Measurements from ENCODE around the gene NPC1.

Gene NPC1

DNA sequence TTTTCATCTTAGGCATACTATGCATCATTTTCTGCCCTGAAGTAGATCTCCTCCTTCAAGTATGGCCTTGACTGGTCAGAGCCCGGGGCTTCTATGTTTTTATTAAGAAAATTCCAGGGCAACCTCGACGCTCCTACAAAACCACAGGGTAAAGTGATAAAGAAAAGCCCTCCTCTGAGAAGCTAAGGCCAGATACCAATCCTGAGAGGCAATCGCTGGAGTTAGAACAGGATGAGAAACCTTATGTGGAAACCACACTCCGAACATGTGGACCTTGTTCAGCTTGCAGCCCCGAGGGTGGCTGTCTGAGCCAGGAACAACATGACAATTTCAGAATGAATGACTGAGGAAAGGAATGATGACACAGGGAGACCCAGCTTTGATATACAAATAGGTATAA lies 47.4 kb downstream of the NPC1 start:
- TF ChIP-seq, protein P1, sequence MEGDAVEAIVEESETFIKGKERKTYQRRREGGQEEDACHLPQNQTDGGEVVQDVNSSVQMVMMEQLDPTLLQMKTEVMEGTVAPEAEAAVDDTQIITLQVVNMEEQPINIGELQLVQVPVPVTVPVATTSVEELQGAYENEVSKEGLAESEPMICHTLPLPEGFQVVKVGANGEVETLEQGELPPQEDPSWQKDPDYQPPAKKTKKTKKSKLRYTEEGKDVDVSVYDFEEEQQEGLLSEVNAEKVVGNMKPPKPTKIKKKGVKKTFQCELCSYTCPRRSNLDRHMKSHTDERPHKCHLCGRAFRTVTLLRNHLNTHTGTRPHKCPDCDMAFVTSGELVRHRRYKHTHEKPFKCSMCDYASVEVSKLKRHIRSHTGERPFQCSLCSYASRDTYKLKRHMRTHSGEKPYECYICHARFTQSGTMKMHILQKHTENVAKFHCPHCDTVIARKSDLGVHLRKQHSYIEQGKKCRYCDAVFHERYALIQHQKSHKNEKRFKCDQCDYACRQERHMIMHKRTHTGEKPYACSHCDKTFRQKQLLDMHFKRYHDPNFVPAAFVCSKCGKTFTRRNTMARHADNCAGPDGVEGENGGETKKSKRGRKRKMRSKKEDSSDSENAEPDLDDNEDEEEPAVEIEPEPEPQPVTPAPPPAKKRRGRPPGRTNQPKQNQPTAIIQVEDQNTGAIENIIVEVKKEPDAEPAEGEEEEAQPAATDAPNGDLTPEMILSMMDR (IDR thresholded peaks at IDR 0.05; ENCODE audit: low read depth, low read length, poor library complexity, severe bottlenecking): no peak
- no peak for TF ChIP-seq EZH2phosphoT487 (IDR thresholded peaks at IDR 0.05; ENCODE audit: borderline replicate concordance, low read length)
- Histone ChIP-seq H3K9me3 (ENCODE audit: control insufficient read depth, insufficient read depth, low read length) (no peaks in the 10 kb centered on the region), H3K27ac (ENCODE audit: low read depth, low read length) (no peak overlapping the region), H3K4me2 (ENCODE audit: low read length) (no peak overlapping the region), H3K4me1 (ENCODE audit: control insufficient read depth, low read length) (no peaks in the 10 kb centered on the region), H3F3A (ENCODE audit: control insufficient read depth, insufficient read depth) (no peaks in the 10 kb centered on the region), H3K36me3 (ENCODE audit: control insufficient read depth, low read length) (peaks cover 90% of the 10 kb centered on the region), H3K4me3 (ENCODE audit: low read length) (no peak overlapping the region), H3K27me3 (ENCODE audit: control insufficient read depth, low read length) (no peaks in the 10 kb centered on the region), H3K9me2 (replicated peaks; ENCODE audit: control insufficient read depth, low read length) (no peaks in the 10 kb centered on the region), H3K79me2 (ENCODE audit: control insufficient read depth, low read length) (no peaks in the 10 kb centered on the region), H4K20me1 (ENCODE audit: control insufficient read depth, insufficient read depth, low read depth, low read length) (no peaks in the 10 kb centered on the region)

DNA sequence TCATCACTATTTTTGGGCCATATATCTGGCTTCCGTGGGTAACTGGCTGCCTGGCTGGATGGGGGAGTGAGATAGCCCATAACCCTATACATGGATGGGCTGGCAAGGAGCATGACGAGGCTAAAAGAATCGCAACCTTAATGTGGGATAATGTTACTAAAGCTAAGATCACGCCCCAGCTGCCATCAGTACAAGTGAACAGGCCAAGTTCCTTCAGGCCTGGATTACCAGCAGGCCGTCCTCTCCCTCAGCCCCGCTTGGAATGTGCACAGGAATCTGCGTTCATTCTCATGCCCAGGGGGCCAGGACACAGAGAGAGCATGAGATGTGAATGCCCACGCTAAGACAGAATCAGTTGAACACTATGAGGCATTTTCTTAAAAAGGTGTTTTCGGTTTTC lies 48.3 kb downstream of the NPC1 start:
- no peak overlapping the region for H3K4me2 ChIP-seq (ENCODE audit: low read length)
- H3K9me3 ChIP-seq (ENCODE audit: control insufficient read depth, insufficient read depth, low read length): no peaks in the 10 kb centered on the region
- no peak overlapping the region for H3K4me3 ChIP-seq (ENCODE audit: low read length)
- no peaks in the 10 kb centered on the region for H3K4me1 ChIP-seq (ENCODE audit: control insufficient read depth, low read length)
- H3K9me2 ChIP-seq (replicated peaks; ENCODE audit: control insufficient read depth, low read length): no peaks in the 10 kb centered on the region
- H3K27ac ChIP-seq (ENCODE audit: low read depth, low read length): no peak overlapping the region
- H3F3A ChIP-seq (ENCODE audit: control insufficient read depth, insufficient read depth): no peaks in the 10 kb centered on the region; the same call in 1 of the 2 replicates
- no peaks in the 10 kb centered on the region for H4K20me1 ChIP-seq (ENCODE audit: control insufficient read depth, insufficient read depth, low read depth, low read length)
- peaks cover 93% of the 10 kb centered on the region for H3K36me3 ChIP-seq (ENCODE audit: control insufficient read depth, low read length)
- H3K27me3 ChIP-seq (ENCODE audit: control insufficient read depth, low read length): no peaks in the 10 kb centered on the region
- TF ChIP-seq EZH2phosphoT487 (IDR thresholded peaks at IDR 0.05; ENCODE audit: borderline replicate concordance, low read length): no peak
- TF ChIP-seq, protein P1 (IDR thresholded peaks at IDR 0.05; ENCODE audit: low read depth, low read length, poor library complexity, severe bottlenecking): no peak
- no peaks in the 10 kb centered on the region for H3K79me2 ChIP-seq (ENCODE audit: control insufficient read depth, low read length)

DNA sequence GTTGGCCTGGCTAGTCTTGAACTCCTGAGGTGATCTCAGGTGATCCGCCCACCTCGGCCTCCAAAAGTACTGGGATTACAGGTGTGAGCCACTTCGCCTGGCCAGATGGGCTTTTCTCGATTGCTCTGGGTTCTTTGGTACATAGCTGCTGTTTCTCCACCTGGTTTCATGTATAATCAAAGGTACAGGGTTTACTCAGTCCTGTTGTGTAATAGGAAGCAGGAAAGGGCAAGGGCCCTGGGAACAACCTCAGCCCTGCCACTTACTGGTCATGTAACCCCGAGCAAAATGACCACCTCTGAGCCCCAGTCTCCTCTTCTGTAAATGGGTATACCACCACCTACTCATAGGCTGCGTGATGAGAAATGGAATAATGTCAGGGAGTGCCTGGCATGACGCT lies 49.0 kb downstream of the NPC1 start:
- Histone ChIP-seq H3K9me3 (ENCODE audit: control insufficient read depth, insufficient read depth, low read length) (no peaks in the 10 kb centered on the region), H3K36me3 (ENCODE audit: control insufficient read depth, low read length) (peaks cover 92% of the 10 kb centered on the region), H3K27me3 (ENCODE audit: control insufficient read depth, low read length) (no peaks in the 10 kb centered on the region), H3K79me2 (ENCODE audit: control insufficient read depth, low read length) (no peaks in the 10 kb centered on the region), H3K27ac (ENCODE audit: low read depth, low read length) (no peak overlapping the region), H3K9me2 (replicated peaks; ENCODE audit: control insufficient read depth, low read length) (no peaks in the 10 kb centered on the region), H3K4me1 (ENCODE audit: control insufficient read depth, low read length) (no peaks in the 10 kb centered on the region), H4K20me1 (ENCODE audit: control insufficient read depth, insufficient read depth, low read depth, low read length) (no peaks in the 10 kb centered on the region), H3F3A (ENCODE audit: control insufficient read depth, insufficient read depth) (no peaks in the 10 kb centered on the region; the same call in 1 of the 2 replicates), H3K4me2 (ENCODE audit: low read length) (no peak overlapping the region), H3K4me3 (ENCODE audit: low read length) (no peak overlapping the region)
- no peak for TF ChIP-seq EZH2phosphoT487 (IDR thresholded peaks at IDR 0.05; ENCODE audit: borderline replicate concordance, low read length)
- TF ChIP-seq, protein P1 (IDR thresholded peaks at IDR 0.05; ENCODE audit: low read depth, low read length, poor library complexity, severe bottlenecking): no peak
